ENCODE data around the gene HELQ. TPM values are rescaled to one million over a fixed set of nuclear protein-coding genes. Genes with fewer than 3 reads are reported as not detected.

HELQ gene
- total RNA-seq, 1 experiment from 2014 or later, result 14.6 TPM

GRCh38 chr4:83489711-83490326, 34.2 kb upstream of the HELQ start:
- H3K27me3 ChIP-seq (ENCODE audit: insufficient read depth, low read length), result no peaks in the 10 kb centered on the region
- H3K9ac ChIP-seq (ENCODE audit: low read length), result no peak overlapping the region
- 0 out of 2 replicates have a peak overlapping the region, but pooled peaks have one; percentile 1 for H3K4me2 ChIP-seq (ENCODE audit: low read length)
- no peak for ATAC-seq
- POLR2A ChIA-PET, result no interaction called here
- TF ChIP-seq ZNF274 (IDR thresholded peaks at IDR 0.05; ENCODE audit: low read depth, low read length) (no peak), FOSL1 (IDR thresholded peaks at IDR 0.05; ENCODE audit: low read depth) (no peak), JUND (IDR thresholded peaks at IDR 0.05) (no peak), CTCF (IDR thresholded peaks at IDR 0.05 in 2 of 3, conservative IDR thresholded peaks at IDR 0.05 in 1 of 3; ENCODE audit: borderline replicate concordance in 1 of 3, insufficient read depth in 1 of 3, low read depth in 2 of 3, low read length in 2 of 3) (peak in 2 of 3 experiments; percentile 26 to 30; a peak in 3 of 6 replicates), RAD21 (IDR thresholded peaks at IDR 0.05; ENCODE audit: low read depth) (peak; percentile 20; the same call in 1 of the 2 replicates), TCF7L2 (IDR thresholded peaks at IDR 0.05; ENCODE audit: borderline replicate concordance, extremely low read depth, insufficient read depth, insufficient read length) (no peak), ZBTB33 (IDR thresholded peaks at IDR 0.05; ENCODE audit: extremely low read depth, insufficient replicate concordance, low read length) (no peak), CEBPB (IDR thresholded peaks at IDR 0.05; ENCODE audit: low read depth) (no peak), YY1 (IDR thresholded peaks at IDR 0.05; ENCODE audit: extremely low read depth, insufficient replicate concordance, low read depth, low read length) (no peak)
- no peaks in the 10 kb centered on the region for H3K36me3 ChIP-seq (ENCODE audit: control insufficient read depth in 1 of 2, insufficient read depth in 2 of 2, low read length in 2 of 2)
- RAD21 ChIA-PET (ENCODE audit: low non-redundant PET in 1 of 2, low total read pairs in 2 of 2, uncharacterized antibody in 2 of 2, unreplicated experiment in 2 of 2), result no interaction called here
- no peaks in the 10 kb centered on the region for H3K79me2 ChIP-seq (ENCODE audit: insufficient read depth, low read length)
- CTCF ChIA-PET, result interaction anchor here (0.6 to 1.9 kb wide), 2 partner anchors 19 to 150 kb away, joined by 3 to 6 read pairs; no protein-coding TSS in a partner anchor
- peaks cover 5 to 6% of the 10 kb centered on the region in 2 experiments; a peak in 3 of 4 replicates for H3K4me1 ChIP-seq (ENCODE audit: control insufficient read depth in 1 of 2, insufficient read depth in 2 of 2, low read length in 2 of 2)
- peak overlapping the region; percentile 29 for H2AFZ ChIP-seq (ENCODE audit: low read depth, low read length, poor library complexity, severe bottlenecking)
- no peaks in the 10 kb centered on the region for H3K9me2 ChIP-seq (ENCODE audit: insufficient read depth)
- intact Hi-C loops (cut with micrococcal nuclease), result loop anchor here (5.0 kb wide), 1 partner anchor 152 kb away; no protein-coding TSS in a partner anchor
- no peaks in the 10 kb centered on the region for H4K20me1 ChIP-seq (ENCODE audit: insufficient read depth)
- no peak overlapping the region for H3K4me3 ChIP-seq (replicated peaks in 1 of 2; ENCODE audit: low read depth in 1 of 2, low read length in 2 of 2)
- no TSS peak for BruUV-seq (replicated peaks)
- no peaks in the 10 kb centered on the region for H3K9me3 ChIP-seq (ENCODE audit: control insufficient read depth in 1 of 2, insufficient read depth in 1 of 2, low read depth in 1 of 2, low read length in 2 of 2)
- no peak overlapping the region for H3K27ac ChIP-seq (ENCODE audit: low read depth, low read length)
- DNase-seq (ENCODE audit: low read depth, low spot score), result no peak

Measured in HCT116 (cell line).